ENCODE data around the gene NMT1. TPM values are rescaled to one million over a fixed set of nuclear protein-coding genes. Genes with fewer than 3 reads are reported as not detected.
A peak's percentile ranks its signal among the peaks of the same experiment; 100 is the strongest.

The NMT1 gene
- total and polyA plus RNA-seq, 2 of the 13 experiments (the other 11 are each of a cell fraction or from before 2014, with no cell fraction given): 75.7 to 142 TPM

- Histone ChIP-seq H3K9me3 (ENCODE audit: low read length) (no peaks in the 10 kb centered on the region), H3K4me3 (replicated peaks in 1 of 3; ENCODE audit: insufficient read depth in 1 of 3, low read depth in 2 of 3, low read length in 3 of 3) (no peak overlapping the region), H3K9ac (ENCODE audit: insufficient read depth, low read depth, low read length) (no peak overlapping the region), H3K27ac (ENCODE audit: extremely low read length, insufficient read depth, low read length) (no peak overlapping the region), H3K4me2 (ENCODE audit: low read depth, low read length) (no peak overlapping the region), H2AFZ (ENCODE audit: low read length) (no peak overlapping the region), H3K79me2 (ENCODE audit: insufficient read depth, low read length) (no peaks in the 10 kb centered on the region), H3K36me3 (replicated peaks in 1 of 2; ENCODE audit: control insufficient read depth in 1 of 2, insufficient read depth in 2 of 2, low read length in 2 of 2) (peaks cover 7 to 32% of the 10 kb centered on the region in 2 experiments; a peak in 4 of 5 replicates), H3K4me1 (ENCODE audit: insufficient read depth, low read length) (peaks cover 37% of the 10 kb centered on the region), H3K27me3 (ENCODE audit: control insufficient read depth in 1 of 2, insufficient read depth in 2 of 2, low read length in 2 of 2) (no peaks in the 10 kb centered on the region), H4K20me1 (ENCODE audit: insufficient read depth, low read length) (no peaks in the 10 kb centered on the region)
- in situ Hi-C loops (cut with HindIII; ENCODE audit: extremely low pct_ligation_motif_present, low pct_unique_long_range_greater_than_20kb) (no loop called here), intact Hi-C loops (cut with micrococcal nuclease; ENCODE audit: unreplicated experiment) (no loop called here)
- DNase-seq (ENCODE audit: low spot score): no peak
- no TSS peak for BruUV-seq (replicated peaks)
- ChIA-PET POLR2A (interaction anchor here (0.7 to 0.8 kb wide), 2 partner anchors 36 to 130 kb away, joined by 3 read pairs; partner anchors contain the start of gene HEXIM2), CTCF (ENCODE audit: low intra/inter-chr PET ratio, low total read pairs) (no interaction called here)
- ATAC-seq: no peak
- WGBS (ENCODE audit: low lambda C conversion rate): 98% methylated on average over 9 of the region's 9 CpGs
- no peak for FAIRE-seq
- TF ChIP-seq ZNF263 (CRISPR knock-in tag; IDR thresholded peaks at IDR 0.05): 0 out of 2 replicates have a peak, but pooled peaks have one; percentile 30
- no peak for TF ChIP-seq FIP1L1 (IDR thresholded peaks at IDR 0.05; ENCODE audit: borderline replicate concordance, insufficient read depth, low read depth, low read length)
- TF ChIP-seq FOXA1 (IDR thresholded peaks at IDR 0.05): no peak
- no peak for TF ChIP-seq FOXA1 (CRISPR knock-in tag; IDR thresholded peaks at IDR 0.05)
- TF ChIP-seq MTF1 (CRISPR knock-in tag; IDR thresholded peaks at IDR 0.05): no peak
- no peak for TF ChIP-seq ZNF576 (CRISPR knock-in tag; IDR thresholded peaks at IDR 0.05)
- TF ChIP-seq FOXA3 (CRISPR knock-in tag; IDR thresholded peaks at IDR 0.05): no peak
- no peak for TF ChIP-seq ZNF720 (CRISPR knock-in tag; IDR thresholded peaks at IDR 0.05)
- no peak for TF ChIP-seq JDP2 (CRISPR knock-in tag; IDR thresholded peaks at IDR 0.05; ENCODE audit: borderline replicate concordance)
Measured at GRCh38 chr17:45032174-45032541, 29.0 kb upstream of the NMT1 start.

- no peak overlapping the region for H3K4me2 ChIP-seq (ENCODE audit: low read depth, low read length)
- ChIA-PET CTCF (ENCODE audit: low intra/inter-chr PET ratio, low total read pairs) (no interaction called here), POLR2A (interaction anchor here (1.6 kb wide), 1 partner anchor 26 kb away, joined by 6 read pairs; the partner anchor contains the start of gene NMT1)
- H3K9ac ChIP-seq (ENCODE audit: insufficient read depth, low read depth, low read length): no peak overlapping the region
- peaks cover 7 to 32% of the 10 kb centered on the region in 2 experiments; a peak in 4 of 5 replicates for H3K36me3 ChIP-seq (replicated peaks in 1 of 2; ENCODE audit: control insufficient read depth in 1 of 2, insufficient read depth in 2 of 2, low read length in 2 of 2)
- no peaks in the 10 kb centered on the region for H4K20me1 ChIP-seq (ENCODE audit: insufficient read depth, low read length)
- no peak for ATAC-seq
- peaks cover 38% of the 10 kb centered on the region for H3K4me1 ChIP-seq (ENCODE audit: insufficient read depth, low read length)
- intact Hi-C loops (cut with micrococcal nuclease; ENCODE audit: unreplicated experiment) (no loop called here), in situ Hi-C loops (cut with HindIII; ENCODE audit: extremely low pct_ligation_motif_present, low pct_unique_long_range_greater_than_20kb) (no loop called here)
- WGBS (ENCODE audit: low lambda C conversion rate): 98% methylated on average over 14 of the region's 14 CpGs
- no TSS peak for BruUV-seq (replicated peaks)
- H2AFZ ChIP-seq (ENCODE audit: low read length): no peak overlapping the region
- H3K27ac ChIP-seq (ENCODE audit: extremely low read length, insufficient read depth, low read length): no peak overlapping the region
- H3K27me3 ChIP-seq (ENCODE audit: control insufficient read depth in 1 of 2, insufficient read depth in 2 of 2, low read length in 2 of 2): no peaks in the 10 kb centered on the region
- FAIRE-seq: no peak
- no peak overlapping the region for H3K4me3 ChIP-seq (replicated peaks in 1 of 3; ENCODE audit: insufficient read depth in 1 of 3, low read depth in 2 of 3, low read length in 3 of 3)
- DNase-seq (ENCODE audit: low spot score): no peak
- H3K79me2 ChIP-seq (ENCODE audit: insufficient read depth, low read length): peaks cover 10% of the 10 kb centered on the region
- no peaks in the 10 kb centered on the region for H3K9me3 ChIP-seq (ENCODE audit: low read length)
- no peak for TF ChIP-seq STAT5B (CRISPR knock-in tag; IDR thresholded peaks at IDR 0.05)
- no peak for TF ChIP-seq ZMYM4 (CRISPR knock-in tag; IDR thresholded peaks at IDR 0.05)
- no peak for TF ChIP-seq ZNF879 (CRISPR knock-in tag; IDR thresholded peaks at IDR 0.05)
- no peak for TF ChIP-seq HNF1A (IDR thresholded peaks at IDR 0.05; ENCODE audit: low read depth)
- no peak for TF ChIP-seq HNF1A (CRISPR knock-in tag; IDR thresholded peaks at IDR 0.05; ENCODE audit: borderline replicate concordance)
- TF ChIP-seq ZNF770 (CRISPR knock-in tag; IDR thresholded peaks at IDR 0.05): no peak
Measured at GRCh38 chr17:45034599-45034998, 26.5 kb upstream of the NMT1 start.

Data from HepG2 (cell line).